OCI-M2 (cell line): Measurements from ENCODE around the gene ADRA2A.

Experiments
- DNase-seq: peaks from one replicate; lab custom pipeline; 2025; ENCODE audit not compliant: unreplicated experiment; lab: John Stamatoyannopoulos, UW

Gene ADRA2A

DNA sequence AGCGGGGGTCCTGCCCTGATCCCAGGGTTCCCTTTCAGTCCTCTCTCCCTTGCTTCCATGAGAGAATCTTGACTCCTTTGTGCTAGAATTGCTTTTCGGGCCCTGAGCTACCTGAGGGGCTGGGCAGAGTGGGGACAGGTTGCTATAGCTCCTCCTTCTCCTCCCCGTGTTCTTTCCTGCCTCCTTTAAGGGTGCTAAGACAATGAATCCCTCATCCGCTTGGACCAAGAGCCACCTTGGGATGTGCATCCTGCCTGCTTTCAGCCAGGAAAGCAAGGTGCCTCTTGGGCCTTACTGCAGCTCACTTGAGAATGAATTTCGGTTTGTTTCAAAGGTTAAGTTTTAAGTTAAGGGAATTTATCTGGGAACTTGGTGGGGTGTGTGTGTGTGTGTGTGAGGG, 53.6 kb downstream of the ADRA2A start:
- DNase-seq = no peak
